Osteoblast (primary cell): ENCODE data around the gene GPR137B. TPM values are rescaled to one million over a fixed set of nuclear protein-coding genes. Genes with fewer than 3 reads are reported as not detected.

Source experiments
- DNase-seq: peaks from one replicate; pipeline ENCODE4 v3.0.0; 2011; ENCODE audit warnings: low spot score, mixed read lengths; ENCODE audit not compliant: insufficient read length; ENCODE audit errors: missing footprints
- H2AFZ ChIP-seq: 2 replicates; pipeline ENCODE4 v1.6.0; 2011; ENCODE audit warnings: mild to moderate bottlenecking, low read length
- H3K27ac ChIP-seq: 2 replicates; pipeline ENCODE4 v1.5.1; 2011; ENCODE audit warnings: mild to moderate bottlenecking, low read depth, low read length, moderate library complexity
- H3K27me3 ChIP-seq: 2 replicates; pipeline ENCODE4 v1.6.0; 2012; ENCODE audit warnings: mild to moderate bottlenecking, control low read depth, inconsistent platforms, low read length, moderate library complexity; ENCODE audit not compliant: insufficient read depth
- H3K36me3 ChIP-seq: 2 replicates; pipeline ENCODE4 v1.5.1; 2011; ENCODE audit warnings: mild to moderate bottlenecking, low read length, control low read depth, moderate library complexity; ENCODE audit not compliant: insufficient read depth
- H3K4me1 ChIP-seq: 2 replicates; pipeline ENCODE4 v1.5.1; 2011; ENCODE audit warnings: mild to moderate bottlenecking, low read length, control low read depth, moderate library complexity; ENCODE audit not compliant: insufficient read depth
- H3K4me2 ChIP-seq: 2 replicates; pipeline ENCODE4 v1.6.0; 2011; ENCODE audit warnings: mild to moderate bottlenecking, low read length; ENCODE audit not compliant: insufficient read depth
- H3K4me3 ChIP-seq: fragments of 200-600 bp; sonication (generic); 3 replicates; pipeline ENCODE4 v1.5.1; 2012; ENCODE audit warnings: mild to moderate bottlenecking, low read length, inconsistent platforms; ENCODE audit not compliant: insufficient read depth
- H3K79me2 ChIP-seq: 2 replicates; pipeline ENCODE4 v1.6.0; 2012; ENCODE audit warnings: mild to moderate bottlenecking, low read length, control low read depth, inconsistent platforms; ENCODE audit not compliant: insufficient read depth
- H3K9me3 ChIP-seq: 2 replicates; pipeline ENCODE4 v1.5.1; 2011; ENCODE audit warnings: low read depth, low read length, control low read depth
- H4K20me1 ChIP-seq: 2 replicates; pipeline ENCODE4 v1.6.0; 2012; ENCODE audit warnings: mild to moderate bottlenecking, low read length, control low read depth; ENCODE audit not compliant: insufficient read depth
- total RNA-seq: library from RNA; depleted of rRNA; stranded (reverse); fragments of >200 nt; gene quantifications from 2 replicates; pipeline ENCODE4 v1.2.3, GENCODE V29; 2012
- TF ChIP-seq, protein P1 (sequence below): IDR thresholded peaks from 2 replicates; pipeline ENCODE4 v1.5.1; 2011; ENCODE audit warnings: mild to moderate bottlenecking, low read depth, low read length, moderate library complexity; ENCODE audit errors: extremely low read depth

The GPR137B gene
- total RNA-seq, 1 donor: 23.5 TPM

DNA sequence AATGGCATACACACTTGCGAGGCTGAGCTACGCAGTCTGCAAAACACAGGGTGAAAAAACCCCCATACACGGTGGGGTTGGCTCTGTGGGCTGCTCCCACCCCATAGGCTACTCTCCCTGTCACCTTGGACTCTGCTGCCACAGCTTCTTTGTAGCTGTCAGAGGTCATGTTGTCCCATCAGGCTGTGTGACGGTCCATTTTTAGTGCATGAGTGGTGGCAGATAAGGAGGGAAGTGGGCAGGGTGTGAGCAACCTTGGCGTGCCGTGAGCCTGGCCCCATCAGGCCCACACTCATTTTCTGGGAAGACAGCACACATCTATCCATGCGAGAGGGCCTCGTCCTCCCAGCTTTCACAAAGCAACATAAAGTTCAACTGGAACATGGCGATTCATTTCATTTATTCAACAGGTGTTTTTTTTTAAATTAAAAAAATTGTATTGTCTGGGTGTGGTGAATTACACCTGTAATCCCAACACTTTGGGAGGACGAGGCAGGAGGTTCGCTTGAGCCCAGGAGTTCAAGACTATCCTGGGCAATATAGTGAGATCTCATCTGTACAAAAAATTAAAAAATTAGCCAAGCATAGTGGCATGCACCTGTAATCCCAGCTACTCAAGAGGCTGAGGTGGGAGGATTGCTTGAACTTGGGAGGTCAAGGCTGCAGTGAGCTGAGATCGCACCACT lies 9.5 kb downstream of the GPR137B start:
- Histone ChIP-seq H3K36me3 (no peaks in the 10 kb centered on the region), H3K4me1 (no peaks in the 10 kb centered on the region), H3K27ac (no peak overlapping the region), H3K79me2 (peaks cover 31% of the 10 kb centered on the region), H3K9me3 (no peaks in the 10 kb centered on the region), H3K27me3 (no peaks in the 10 kb centered on the region), H3K4me2 (no peak overlapping the region), H2AFZ (no peak overlapping the region), H4K20me1 (peaks cover 39% of the 10 kb centered on the region), H3K4me3 (no peak overlapping the region)
- TF ChIP-seq, protein P1, sequence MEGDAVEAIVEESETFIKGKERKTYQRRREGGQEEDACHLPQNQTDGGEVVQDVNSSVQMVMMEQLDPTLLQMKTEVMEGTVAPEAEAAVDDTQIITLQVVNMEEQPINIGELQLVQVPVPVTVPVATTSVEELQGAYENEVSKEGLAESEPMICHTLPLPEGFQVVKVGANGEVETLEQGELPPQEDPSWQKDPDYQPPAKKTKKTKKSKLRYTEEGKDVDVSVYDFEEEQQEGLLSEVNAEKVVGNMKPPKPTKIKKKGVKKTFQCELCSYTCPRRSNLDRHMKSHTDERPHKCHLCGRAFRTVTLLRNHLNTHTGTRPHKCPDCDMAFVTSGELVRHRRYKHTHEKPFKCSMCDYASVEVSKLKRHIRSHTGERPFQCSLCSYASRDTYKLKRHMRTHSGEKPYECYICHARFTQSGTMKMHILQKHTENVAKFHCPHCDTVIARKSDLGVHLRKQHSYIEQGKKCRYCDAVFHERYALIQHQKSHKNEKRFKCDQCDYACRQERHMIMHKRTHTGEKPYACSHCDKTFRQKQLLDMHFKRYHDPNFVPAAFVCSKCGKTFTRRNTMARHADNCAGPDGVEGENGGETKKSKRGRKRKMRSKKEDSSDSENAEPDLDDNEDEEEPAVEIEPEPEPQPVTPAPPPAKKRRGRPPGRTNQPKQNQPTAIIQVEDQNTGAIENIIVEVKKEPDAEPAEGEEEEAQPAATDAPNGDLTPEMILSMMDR: no peak
- DNase-seq: peak; percentile 41

DNA sequence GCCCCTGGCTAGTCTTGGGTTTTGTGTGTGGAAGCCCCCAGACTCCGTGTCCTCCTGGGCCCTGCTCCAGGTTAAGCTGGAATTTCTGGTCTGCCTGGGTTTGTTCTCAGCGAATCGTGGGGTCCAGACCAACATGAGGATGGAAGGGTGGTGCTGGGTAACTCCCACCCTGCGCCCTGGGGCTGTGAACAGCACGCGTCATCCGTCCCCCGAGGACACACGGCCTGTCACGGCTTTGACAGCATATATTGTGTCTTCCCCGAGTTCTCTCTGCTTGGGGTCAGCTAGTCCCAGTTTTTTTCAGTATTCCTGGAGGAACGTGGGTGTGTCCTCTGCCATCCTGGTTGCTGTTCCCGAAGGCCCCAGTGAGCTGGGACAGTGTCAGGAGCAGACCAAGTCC lies 11.8 kb downstream of the GPR137B start:
- H3K4me3 ChIP-seq: no peak overlapping the region
- DNase-seq: peak; percentile 58
- no peaks in the 10 kb centered on the region for H3K4me1 ChIP-seq
- no peak overlapping the region for H2AFZ ChIP-seq
- no peaks in the 10 kb centered on the region for H3K27me3 ChIP-seq
- H3K27ac ChIP-seq: no peak overlapping the region
- peaks cover 34% of the 10 kb centered on the region for H4K20me1 ChIP-seq
- no peaks in the 10 kb centered on the region for H3K9me3 ChIP-seq
- TF ChIP-seq, protein P1: no peak
- no peaks in the 10 kb centered on the region for H3K36me3 ChIP-seq
- no peak overlapping the region for H3K4me2 ChIP-seq
- peaks cover 21% of the 10 kb centered on the region for H3K79me2 ChIP-seq

DNA sequence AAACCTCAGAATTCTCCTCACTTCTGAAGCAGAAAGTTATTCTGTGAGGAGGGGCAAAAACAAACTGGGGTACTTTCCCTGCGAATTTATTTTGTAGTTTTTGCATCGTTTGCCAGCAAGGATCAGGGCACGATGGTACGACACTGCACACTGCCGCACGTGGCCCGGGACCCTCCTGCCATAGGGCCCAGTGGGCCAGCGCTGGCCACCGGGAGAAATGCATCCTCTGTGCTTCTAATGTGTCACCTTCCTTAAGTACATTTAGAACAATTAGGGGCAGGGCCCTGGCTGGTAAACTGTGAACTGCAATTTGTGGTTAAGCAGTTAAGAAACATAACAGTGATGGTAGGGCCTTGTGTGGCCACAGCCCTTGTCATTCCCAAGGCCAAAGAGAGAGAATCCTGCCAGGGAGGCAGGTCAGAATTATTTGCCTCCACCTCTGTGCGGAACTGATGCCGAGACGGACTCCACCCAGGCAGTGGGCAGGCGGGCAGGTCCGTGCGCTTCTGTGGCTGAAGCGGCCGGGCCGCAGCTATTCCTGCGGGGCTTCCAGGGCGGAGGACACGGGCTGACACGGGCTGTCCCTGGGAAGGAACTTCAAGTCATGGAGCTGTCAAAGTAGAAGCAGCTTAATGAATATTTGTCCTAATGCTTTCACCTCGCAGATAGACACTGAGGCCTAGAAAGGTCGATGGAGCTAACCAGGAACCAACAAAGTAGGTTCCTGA lies 12.5 kb downstream of the GPR137B start:
- Histone ChIP-seq H3K4me2 (no peak overlapping the region), H3K4me3 (no peak overlapping the region), H2AFZ (no peak overlapping the region), H4K20me1 (peaks cover 31% of the 10 kb centered on the region), H3K9me3 (no peaks in the 10 kb centered on the region), H3K27me3 (no peaks in the 10 kb centered on the region), H3K79me2 (peaks cover 14% of the 10 kb centered on the region), H3K36me3 (no peaks in the 10 kb centered on the region), H3K27ac (no peak overlapping the region), H3K4me1 (no peaks in the 10 kb centered on the region)
- DNase-seq: peak; percentile 59
- TF ChIP-seq, protein P1: no peak

DNA sequence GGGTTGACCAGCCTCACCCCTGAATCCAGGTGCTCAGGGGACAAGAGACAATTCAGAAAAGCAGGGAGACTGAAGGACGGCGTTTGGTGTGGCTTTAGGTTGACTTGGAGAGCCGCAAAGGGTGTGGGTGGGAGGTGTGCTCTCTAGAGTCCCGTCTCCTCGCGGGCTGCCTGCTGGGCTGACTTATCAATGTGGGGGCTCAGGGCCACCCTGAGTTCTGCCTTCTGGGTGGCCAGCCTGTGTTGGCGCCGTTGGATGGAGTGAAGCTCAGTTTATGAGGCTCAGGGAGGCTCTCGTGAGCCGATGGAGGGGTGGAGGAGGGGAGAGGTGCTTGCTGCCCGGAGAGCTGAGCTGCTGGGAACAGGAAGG lies 13.0 kb downstream of the GPR137B start:
- H3K27me3 ChIP-seq: no peaks in the 10 kb centered on the region

More for the DNA sequence above, 13.0 kb downstream of the GPR137B start:
- peaks cover 29% of the 10 kb centered on the region for H4K20me1 ChIP-seq
- no peaks in the 10 kb centered on the region for H3K4me1 ChIP-seq
- DNase-seq: no peak
- no peak overlapping the region for H3K4me3 ChIP-seq
- no peak overlapping the region for H2AFZ ChIP-seq
- no peaks in the 10 kb centered on the region for H3K36me3 ChIP-seq
- H3K9me3 ChIP-seq: no peaks in the 10 kb centered on the region
- no peak overlapping the region for H3K27ac ChIP-seq
- TF ChIP-seq, protein P1: no peak
- peaks cover 10% of the 10 kb centered on the region for H3K79me2 ChIP-seq
- no peak overlapping the region for H3K4me2 ChIP-seq
